AG09309 (cell line): ENCODE results near the gene NR4A1.

Source experiments
- DNase-seq: peaks from one replicate; pipeline ENCODE4 v3.0.0-alpha.2; 2010; ENCODE audit warnings: low read depth
- H3K4me3 ChIP-seq: 2 replicates; pipeline ENCODE4 v1.5.1; 2011; ENCODE audit warnings: mild to moderate bottlenecking, low read depth, low read length, moderate library complexity; ENCODE audit not compliant: control insufficient read depth
- TF ChIP-seq, protein P1 (sequence below): IDR thresholded peaks from 2 replicates; pipeline ENCODE4 v1.5.1; 2011; ENCODE audit warnings: mild to moderate bottlenecking, low read depth, low read length, inconsistent platforms; ENCODE audit not compliant: insufficient read depth, control insufficient read depth; ENCODE audit errors: missing control alignments

NR4A1 gene

DNA sequence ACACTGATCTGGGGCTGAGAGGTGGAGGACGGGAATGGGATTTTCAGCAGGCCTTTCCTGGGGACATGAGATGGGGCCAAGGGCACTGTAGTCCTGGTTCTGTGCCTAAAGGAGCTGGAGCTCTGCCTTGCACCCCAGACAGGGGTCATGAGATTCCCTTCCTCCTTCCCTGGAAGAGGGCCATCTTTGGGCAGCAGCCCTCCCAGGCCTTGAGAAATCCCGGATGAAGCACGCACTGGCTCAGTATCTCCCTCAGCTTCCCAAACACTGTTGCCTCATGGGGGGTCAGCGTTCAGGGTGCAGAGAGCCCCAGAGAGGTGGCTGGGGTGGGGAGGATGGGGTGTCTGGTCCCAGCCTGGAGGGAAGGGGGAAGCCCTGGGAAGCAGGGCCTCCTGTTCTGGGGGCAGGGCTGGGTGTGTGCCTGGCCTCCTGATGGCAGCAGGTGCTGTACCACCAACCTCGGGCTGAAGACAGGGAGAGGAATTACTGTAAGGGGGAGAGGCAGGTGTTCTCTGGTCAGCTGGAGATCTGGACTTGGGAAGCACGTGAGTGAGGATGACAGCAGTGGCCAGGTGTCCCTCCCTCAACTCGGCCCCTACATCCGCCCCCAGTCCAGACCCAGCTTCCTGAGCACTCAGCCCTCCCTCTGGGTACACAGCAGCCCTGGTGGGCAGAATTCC lies 8.4 kb upstream of the NR4A1 start:
- TF ChIP-seq, protein P1, sequence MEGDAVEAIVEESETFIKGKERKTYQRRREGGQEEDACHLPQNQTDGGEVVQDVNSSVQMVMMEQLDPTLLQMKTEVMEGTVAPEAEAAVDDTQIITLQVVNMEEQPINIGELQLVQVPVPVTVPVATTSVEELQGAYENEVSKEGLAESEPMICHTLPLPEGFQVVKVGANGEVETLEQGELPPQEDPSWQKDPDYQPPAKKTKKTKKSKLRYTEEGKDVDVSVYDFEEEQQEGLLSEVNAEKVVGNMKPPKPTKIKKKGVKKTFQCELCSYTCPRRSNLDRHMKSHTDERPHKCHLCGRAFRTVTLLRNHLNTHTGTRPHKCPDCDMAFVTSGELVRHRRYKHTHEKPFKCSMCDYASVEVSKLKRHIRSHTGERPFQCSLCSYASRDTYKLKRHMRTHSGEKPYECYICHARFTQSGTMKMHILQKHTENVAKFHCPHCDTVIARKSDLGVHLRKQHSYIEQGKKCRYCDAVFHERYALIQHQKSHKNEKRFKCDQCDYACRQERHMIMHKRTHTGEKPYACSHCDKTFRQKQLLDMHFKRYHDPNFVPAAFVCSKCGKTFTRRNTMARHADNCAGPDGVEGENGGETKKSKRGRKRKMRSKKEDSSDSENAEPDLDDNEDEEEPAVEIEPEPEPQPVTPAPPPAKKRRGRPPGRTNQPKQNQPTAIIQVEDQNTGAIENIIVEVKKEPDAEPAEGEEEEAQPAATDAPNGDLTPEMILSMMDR: no peak

DNA sequence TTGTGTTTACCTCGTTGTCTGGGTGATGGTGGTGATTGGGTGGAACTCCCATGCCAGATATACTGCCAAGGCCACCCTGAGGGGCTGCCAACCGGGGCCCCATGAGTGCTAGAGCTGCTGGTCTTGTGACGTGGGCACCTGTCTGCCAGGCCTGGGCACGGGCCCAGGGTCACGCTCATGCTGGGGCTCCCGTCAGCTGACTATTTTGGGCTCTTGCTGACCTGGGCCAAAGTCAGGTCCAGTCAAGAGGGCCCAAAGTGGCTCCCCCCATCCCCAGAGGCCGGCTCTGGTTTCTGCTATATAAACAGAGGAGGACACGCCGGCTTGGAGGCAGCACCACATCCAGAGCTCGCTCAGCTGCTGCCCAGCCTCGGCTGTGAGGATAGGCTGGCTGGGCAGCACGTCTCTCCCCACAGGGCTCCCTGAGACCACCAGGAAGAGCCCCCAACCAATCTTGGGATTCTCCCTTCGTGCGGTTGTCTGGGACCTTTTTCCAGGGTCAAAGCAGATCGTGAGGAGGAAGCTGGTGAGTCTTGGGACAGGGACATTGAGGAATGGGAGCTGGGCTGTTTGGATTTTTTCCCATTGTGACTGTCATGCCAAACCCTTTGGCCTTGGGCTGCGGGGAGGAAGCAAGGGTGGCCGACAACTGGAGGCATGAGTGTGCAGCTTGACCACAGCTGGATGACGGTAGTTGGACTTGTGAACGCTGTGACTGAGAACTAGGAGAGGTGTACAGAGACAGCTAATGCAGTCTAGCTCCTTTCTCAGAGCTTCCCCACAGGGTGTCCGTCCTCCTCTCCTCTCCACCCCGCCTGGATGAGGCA lies 7.6 kb upstream of the NR4A1 start:
- no peak overlapping the region; the same call in 1 of the 2 replicates for H3K4me3 ChIP-seq

More for the DNA sequence above, 8.4 kb upstream of the NR4A1 start:
- no peak for DNase-seq
- H3K4me3 ChIP-seq: no peak overlapping the region

DNA sequence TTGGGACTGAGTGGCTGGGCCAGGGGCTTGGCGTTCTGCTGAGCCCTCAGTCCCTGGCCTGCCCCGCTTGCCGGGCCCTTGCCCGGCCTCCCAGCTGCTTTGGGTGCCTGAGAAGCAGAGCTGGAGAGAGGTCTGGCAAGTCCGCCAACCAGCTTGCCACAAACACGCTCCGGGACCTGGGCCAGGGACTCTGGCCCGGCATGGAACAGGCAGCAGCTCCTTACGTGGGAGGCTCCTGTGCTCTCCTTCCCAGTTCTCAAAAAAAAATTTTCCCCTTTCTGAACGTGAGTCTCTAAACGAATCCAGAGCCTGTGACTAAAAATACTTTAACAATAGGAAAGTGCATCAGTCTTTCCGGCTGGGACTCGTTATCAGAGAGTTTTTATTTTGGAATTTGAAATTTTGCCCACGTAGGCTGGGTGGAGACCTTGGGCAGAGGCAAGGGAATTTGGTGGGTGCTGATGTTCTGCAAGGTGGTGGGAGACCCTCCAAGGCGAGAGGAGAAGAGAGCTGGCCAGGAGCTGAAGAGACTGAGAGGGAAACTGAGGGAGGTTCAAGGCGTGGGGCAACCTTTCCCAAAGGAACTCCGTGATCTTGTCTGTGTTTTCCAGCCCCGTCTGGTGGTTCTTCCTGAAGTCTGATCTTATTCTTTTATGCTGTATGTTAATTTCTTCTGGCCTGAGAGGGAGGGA lies 6.8 kb upstream of the NR4A1 start:
- TF ChIP-seq, protein P1: no peak
- DNase-seq: peak; percentile 96
- no peak overlapping the region; the same call in 1 of the 2 replicates for H3K4me3 ChIP-seq

More for the DNA sequence above, 7.6 kb upstream of the NR4A1 start:
- TF ChIP-seq, protein P1: no peak
- DNase-seq: no peak

DNA sequence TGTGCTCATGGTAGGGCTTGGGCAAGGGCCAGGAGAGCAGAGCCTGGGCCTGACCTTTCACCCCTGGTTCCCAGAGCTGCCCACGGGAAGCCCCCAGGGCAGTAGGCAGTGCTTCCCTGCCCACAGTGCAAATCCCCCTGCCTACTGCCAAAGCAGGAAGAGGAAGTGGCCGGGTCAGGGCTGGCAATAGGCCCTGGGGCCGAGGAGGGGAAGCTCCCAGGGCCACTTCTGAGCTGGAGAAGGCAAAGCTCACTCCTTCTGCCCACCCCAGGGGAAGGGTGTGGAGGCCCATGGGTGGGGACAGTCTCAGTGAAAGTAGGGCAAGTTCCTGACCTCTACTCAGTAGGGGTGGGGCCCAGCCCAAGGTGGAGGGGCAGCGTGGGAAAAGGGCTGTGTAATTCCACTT lies 5.4 kb upstream of the NR4A1 start:
- TF ChIP-seq, protein P1: no peak
- no peak for DNase-seq
- no peak overlapping the region for H3K4me3 ChIP-seq

DNA sequence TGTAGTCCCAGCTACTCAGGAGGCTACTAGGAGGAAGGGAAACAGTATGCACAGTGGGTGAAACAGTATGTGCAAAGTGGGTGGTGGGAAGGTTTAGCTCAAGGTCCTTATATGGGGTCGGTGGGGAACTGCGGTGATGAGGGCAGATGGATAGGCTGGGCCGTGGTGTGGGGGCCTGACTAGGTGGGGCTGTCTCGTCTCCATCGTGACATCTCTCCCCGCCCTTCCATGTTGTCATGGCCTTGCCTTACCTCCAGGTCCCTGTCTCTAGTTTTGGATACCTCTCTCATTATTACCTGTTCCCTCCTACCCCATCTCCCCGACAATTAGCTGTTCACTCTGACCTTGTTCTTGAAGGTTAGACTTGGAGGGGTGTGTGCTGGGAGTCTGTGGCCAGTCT lies 4.4 kb upstream of the NR4A1 start:
- no peak for DNase-seq
- TF ChIP-seq, protein P1: no peak

DNA sequence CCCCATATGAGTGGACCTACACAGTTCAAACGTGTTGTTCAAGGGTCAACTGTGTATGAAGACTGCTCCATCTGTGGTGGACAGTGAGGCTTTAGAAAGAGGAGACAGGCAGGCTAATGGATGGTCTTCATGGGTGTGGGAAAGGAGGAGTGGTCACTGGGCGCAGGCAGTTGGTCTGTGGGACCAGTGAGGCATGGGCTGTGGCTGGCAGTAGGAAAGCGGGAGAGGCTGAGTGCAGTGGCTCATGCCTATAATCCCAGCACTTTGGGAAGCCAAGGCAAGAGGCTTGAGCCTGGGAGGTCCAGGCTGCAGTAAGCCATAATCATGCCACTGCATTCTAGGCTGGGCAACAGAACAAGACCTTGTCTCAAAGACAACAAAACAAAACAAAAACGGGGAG lies 2.0 kb upstream of the NR4A1 start:
- TF ChIP-seq, protein P1: no peak
- no peak for DNase-seq

More for the DNA sequence above, 4.4 kb upstream of the NR4A1 start:
- no peak overlapping the region for H3K4me3 ChIP-seq

More for the DNA sequence above, 2.0 kb upstream of the NR4A1 start:
- no peak overlapping the region for H3K4me3 ChIP-seq
